ENCODE data around the gene NTRK2.

DNA sequence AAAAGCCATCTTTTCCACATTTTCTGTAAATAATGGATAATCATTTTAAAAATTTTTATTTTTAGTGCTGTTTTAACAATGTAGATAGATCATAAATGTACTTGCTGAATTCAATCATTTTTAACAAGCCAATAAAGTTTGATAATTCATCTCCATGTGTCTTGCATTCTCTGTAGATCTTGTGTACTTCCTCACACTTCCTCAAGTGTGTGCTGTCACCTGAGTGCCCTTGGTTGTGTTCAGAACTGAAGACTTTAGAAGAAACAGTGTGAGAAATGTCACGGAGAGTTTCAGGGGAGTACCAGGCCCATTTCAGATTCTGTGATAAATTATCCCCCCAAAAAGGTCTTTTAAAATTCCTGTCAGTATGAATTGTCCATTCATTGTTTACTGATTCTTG lies 146.0 kb downstream of the NTRK2 start:
- TF ChIP-seq, protein P1, sequence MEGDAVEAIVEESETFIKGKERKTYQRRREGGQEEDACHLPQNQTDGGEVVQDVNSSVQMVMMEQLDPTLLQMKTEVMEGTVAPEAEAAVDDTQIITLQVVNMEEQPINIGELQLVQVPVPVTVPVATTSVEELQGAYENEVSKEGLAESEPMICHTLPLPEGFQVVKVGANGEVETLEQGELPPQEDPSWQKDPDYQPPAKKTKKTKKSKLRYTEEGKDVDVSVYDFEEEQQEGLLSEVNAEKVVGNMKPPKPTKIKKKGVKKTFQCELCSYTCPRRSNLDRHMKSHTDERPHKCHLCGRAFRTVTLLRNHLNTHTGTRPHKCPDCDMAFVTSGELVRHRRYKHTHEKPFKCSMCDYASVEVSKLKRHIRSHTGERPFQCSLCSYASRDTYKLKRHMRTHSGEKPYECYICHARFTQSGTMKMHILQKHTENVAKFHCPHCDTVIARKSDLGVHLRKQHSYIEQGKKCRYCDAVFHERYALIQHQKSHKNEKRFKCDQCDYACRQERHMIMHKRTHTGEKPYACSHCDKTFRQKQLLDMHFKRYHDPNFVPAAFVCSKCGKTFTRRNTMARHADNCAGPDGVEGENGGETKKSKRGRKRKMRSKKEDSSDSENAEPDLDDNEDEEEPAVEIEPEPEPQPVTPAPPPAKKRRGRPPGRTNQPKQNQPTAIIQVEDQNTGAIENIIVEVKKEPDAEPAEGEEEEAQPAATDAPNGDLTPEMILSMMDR (IDR thresholded peaks at IDR 0.05; ENCODE audit: borderline replicate concordance, extremely low read depth, low read length, poor library complexity, severe bottlenecking): no peak
- TF ChIP-seq EZH2 (IDR thresholded peaks at IDR 0.05; ENCODE audit: borderline replicate concordance, low read depth, low read length, severe bottlenecking): no peak
